GM18507 (cell line): ENCODE measurements around the gene ICAM1.

Experiments used
- DNase-seq: peaks from one replicate; pipeline ENCODE4 v3.0.0; 2011; ENCODE audit warnings: low read depth; ENCODE audit not compliant: insufficient read length; ENCODE audit errors: extremely low spot score
- FAIRE-seq: peaks from 2 replicates; lab custom pipeline; 2011; peaks lifted over from hg19 to GRCh38; lab: Jason Lieb, UNC

ICAM1 gene

DNA sequence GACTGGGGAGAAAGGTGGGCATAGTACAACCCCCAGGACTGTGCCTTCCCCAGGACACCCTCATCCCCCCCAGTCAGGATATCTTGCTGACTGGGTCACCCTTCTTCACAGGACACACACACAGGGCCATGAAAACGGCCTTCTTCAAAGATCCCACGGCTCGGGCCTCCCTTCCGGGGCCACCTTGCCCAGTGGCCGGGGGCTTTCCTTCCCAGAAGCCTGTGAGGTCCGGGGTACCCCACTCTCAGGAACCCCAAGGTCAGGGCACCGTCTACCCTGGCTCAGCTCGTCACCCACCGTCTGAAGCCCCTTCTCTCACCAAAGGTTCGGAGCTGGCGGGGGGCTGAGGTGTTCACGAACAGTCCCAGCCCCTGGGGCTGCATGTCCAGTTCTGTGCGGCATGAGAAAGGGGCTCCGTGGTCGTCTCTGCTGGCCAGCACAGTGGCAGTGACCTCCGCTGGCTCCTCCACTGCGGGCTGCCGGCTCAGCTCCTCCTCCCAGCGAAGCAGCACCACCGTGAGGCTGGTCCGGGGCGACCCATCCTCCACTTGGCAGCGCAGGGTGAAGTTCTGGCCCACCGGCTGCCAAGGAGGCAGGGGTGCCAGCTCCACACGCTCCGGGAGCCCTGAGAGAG is 64.5 kb downstream of the ICAM1 start:
- FAIRE-seq (no peak), DNase-seq (no peak)
